Stomach (tissue), 9 donors: Measurements from ENCODE around the gene CHCHD3. TPM values are rescaled to one million over a fixed set of nuclear protein-coding genes. Genes with fewer than 3 reads are reported as not detected.

Source experiments
- DNase-seq, 2 donors: peaks; one replicate each; pipeline versions ENCODE4 v3.0.0 to v3.0.0-alpha.2; 2013 to 2019
- H3K27ac ChIP-seq, 5 donors: fragments of 200-600 bp in 4 of 5; sonication (generic) in 4 of 5; one replicate each; pipeline ENCODE4 v1.5.1; 2013 to 2019; ENCODE audit warnings: mild to moderate bottlenecking in 1 of 5, moderate library complexity in 1 of 5
- H3K27me3 ChIP-seq, 3 donors: fragments of 200-600 bp; sonication (generic); one replicate each; pipeline ENCODE4 v1.5.1; 2017 to 2019; ENCODE audit warnings: mixed run types in 1 of 3
- H3K36me3 ChIP-seq, 4 donors: fragments of 200-600 bp; sonication (generic); 1 replicate in 3 of 4; 2 replicates in 1 of 4; pipeline ENCODE4 v1.5.1; 2016 to 2019
- H3K4me1 ChIP-seq, 4 donors: fragments of 200-600 bp; sonication (generic); one replicate each; pipeline ENCODE4 v1.5.1; 2016 to 2019
- H3K4me3 ChIP-seq, 4 donors: fragments of 200-600 bp; sonication (generic) in 3 of 4; one replicate each; pipeline ENCODE4 v1.5.1; 2016 to 2019; ENCODE audit warnings: mild to moderate bottlenecking in 1 of 4
- H3K9me3 ChIP-seq, 4 donors: fragments of 200-600 bp; sonication (generic); one replicate each; pipeline ENCODE4 v1.5.1; 2016 to 2019
- EP300 ChIP-seq: sonication (generic); formaldehyde crosslinking; IDR thresholded peaks from one replicate; pipeline ENCODE4 v1.6.1; 2017; ENCODE audit warnings: antibody characterized with exemption
- POLR2A ChIP-seq, 4 donors: fragments of 450-650 bp; IDR thresholded peaks; one replicate each; pipeline ENCODE4 v1.6.1; 2016; ENCODE audit warnings: antibody characterized with exemption in 4 of 4, control low read depth in 2 of 4, mild to moderate bottlenecking in 1 of 4, moderate library complexity in 1 of 4
- POLR2AphosphoS5 ChIP-seq, 3 donors: sonication (generic); formaldehyde crosslinking; IDR thresholded peaks; one replicate each; pipeline ENCODE4 v1.6.1; 2016; ENCODE audit warnings: antibody characterized with exemption in 3 of 3
- WGBS, 5 donors: extraction: QIAGEN DNeasy Blood & Tissue Kit in 3 of 5; methylation state at CpG; one replicate each; pipeline versions ENCODE4 v1.1.5 to v1.1.7; 2013 to 2018; 5-methylcytosine and 5-hydroxymethylcytosine counted together
- intact Hi-C: fragments of 100-400 bp; cut with DNase I; formaldehyde crosslinking; loops from one replicate; pipeline ENCODE4 v1.15.1; 2023; ENCODE audit warnings: low total_unique reads
- polyA plus RNA-seq, 3 donors: library from polyadenylated mRNA; stranded (reverse); fragments of 200-250 nt; gene quantifications; one replicate each; pipeline ENCODE4 v1.2.3, GENCODE V29; 2013
- total RNA-seq, 5 donors: library from RNA; depleted of rRNA; stranded (reverse); fragments of >200 nt; gene quantifications; one replicate each; pipeline versions ENCODE4 v1.1.0 to v1.2.3, GENCODE V29; 2014 to 2016
- TF ChIP-seq, protein P1 (sequence below), 7 experiments: fragments of 450-650 bp in 4 of 7; fragments of 200-600 bp in 3 of 7; sonication (generic) in 3 of 7; IDR thresholded peaks; one replicate each; pipeline ENCODE4 v1.5.1; 2016 to 2019; ENCODE audit warnings: antibody characterized with exemption in 7 of 7, control low read depth in 2 of 7, mild to moderate bottlenecking in 1 of 7
- donor health status: healthy with polysubstance abuse.
- donor health status: Bipolar disorder and iron deficiency.
- donor health status: healthy.

The CHCHD3 gene
- total and polyA plus RNA-seq, 8 donors, result 5.8 to 90.9 (median 39.9) TPM

- Histone ChIP-seq H3K4me1 (no peaks in the 10 kb centered on the region), H3K27me3 (no peaks in the 10 kb centered on the region), H3K27ac (no peak overlapping the region), H3K36me3 (no peaks in the 10 kb centered on the region), H3K4me3 (no peak overlapping the region), H3K9me3 (no peaks in the 10 kb centered on the region)
- no peak for DNase-seq
- intact Hi-C loops, result no loop called here
- TF ChIP-seq, protein P1, sequence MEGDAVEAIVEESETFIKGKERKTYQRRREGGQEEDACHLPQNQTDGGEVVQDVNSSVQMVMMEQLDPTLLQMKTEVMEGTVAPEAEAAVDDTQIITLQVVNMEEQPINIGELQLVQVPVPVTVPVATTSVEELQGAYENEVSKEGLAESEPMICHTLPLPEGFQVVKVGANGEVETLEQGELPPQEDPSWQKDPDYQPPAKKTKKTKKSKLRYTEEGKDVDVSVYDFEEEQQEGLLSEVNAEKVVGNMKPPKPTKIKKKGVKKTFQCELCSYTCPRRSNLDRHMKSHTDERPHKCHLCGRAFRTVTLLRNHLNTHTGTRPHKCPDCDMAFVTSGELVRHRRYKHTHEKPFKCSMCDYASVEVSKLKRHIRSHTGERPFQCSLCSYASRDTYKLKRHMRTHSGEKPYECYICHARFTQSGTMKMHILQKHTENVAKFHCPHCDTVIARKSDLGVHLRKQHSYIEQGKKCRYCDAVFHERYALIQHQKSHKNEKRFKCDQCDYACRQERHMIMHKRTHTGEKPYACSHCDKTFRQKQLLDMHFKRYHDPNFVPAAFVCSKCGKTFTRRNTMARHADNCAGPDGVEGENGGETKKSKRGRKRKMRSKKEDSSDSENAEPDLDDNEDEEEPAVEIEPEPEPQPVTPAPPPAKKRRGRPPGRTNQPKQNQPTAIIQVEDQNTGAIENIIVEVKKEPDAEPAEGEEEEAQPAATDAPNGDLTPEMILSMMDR (IDR thresholded peaks at IDR 0.05), result no peak
- TF ChIP-seq EP300 (no peak), POLR2AphosphoS5 (IDR thresholded peaks at IDR 0.05) (no peak), POLR2A (IDR thresholded peaks at IDR 0.05) (no peak)
- WGBS, 5 donors, result 88 to 94% (median 92%) methylated on average over 7 of the region's 7 CpGs
Observed at GRCh38 chr7:132804849-132805485, 276.9 kb downstream of the CHCHD3 start.

DNA sequence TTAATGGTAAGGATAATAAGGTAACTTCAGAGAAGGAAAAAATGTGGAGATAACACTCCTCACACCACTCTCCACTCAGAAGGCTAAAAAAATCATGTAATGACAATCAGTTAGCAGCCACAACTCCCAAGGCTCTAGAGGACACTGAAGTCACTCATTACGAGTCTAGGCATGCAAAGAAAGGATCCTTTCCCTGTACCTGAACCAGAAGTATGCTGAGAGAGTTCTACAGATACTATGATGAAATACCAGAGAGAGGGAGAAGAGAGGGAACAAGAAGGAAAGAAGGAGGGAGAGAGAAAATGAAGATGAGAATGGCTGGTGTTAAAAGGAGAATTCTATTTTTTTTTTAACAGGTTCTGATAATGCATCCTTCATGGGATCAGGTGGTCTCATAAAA is 281.4 kb downstream of the CHCHD3 start:
- WGBS, 5 donors, result 84 to 92% (median 89%) methylated on average over 1 of the region's 1 CpG
- H3K9me3 ChIP-seq, result no peaks in the 10 kb centered on the region
- peaks cover 0 to 10% (median 9%) of the 10 kb centered on the region in 4 donors for H3K36me3 ChIP-seq
- no peak for DNase-seq
- no peaks in the 10 kb centered on the region for H3K4me1 ChIP-seq
- H3K27me3 ChIP-seq, result no peaks in the 10 kb centered on the region
- intact Hi-C loops, result no loop called here
- H3K4me3 ChIP-seq, result no peak overlapping the region
- no peak overlapping the region for H3K27ac ChIP-seq
- TF ChIP-seq EP300 (no peak), POLR2A (IDR thresholded peaks at IDR 0.05) (no peak), POLR2AphosphoS5 (IDR thresholded peaks at IDR 0.05) (no peak)
- TF ChIP-seq, protein P1 (IDR thresholded peaks at IDR 0.05), result no peak

DNA sequence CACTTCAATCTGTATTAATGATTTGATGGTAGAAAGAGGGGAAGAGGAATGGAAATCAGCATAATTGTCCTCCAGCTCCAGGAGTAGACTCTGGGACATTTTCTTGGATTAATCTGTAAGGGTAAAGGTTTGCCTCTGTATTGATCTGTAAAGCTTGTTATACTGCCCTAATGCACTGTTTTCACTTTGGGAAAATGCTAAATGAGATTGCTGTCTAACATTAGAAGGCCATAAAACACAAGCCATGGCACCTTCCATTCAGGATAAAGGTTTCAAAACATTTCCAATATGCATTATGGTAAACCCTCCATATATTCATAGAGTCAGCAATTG is 282.8 kb downstream of the CHCHD3 start:
- Histone ChIP-seq H3K36me3 (peaks cover 0 to 20% (median 15%) of the 10 kb centered on the region in 4 donors), H3K9me3 (no peaks in the 10 kb centered on the region), H3K27ac (no peak overlapping the region), H3K4me3 (no peak overlapping the region), H3K27me3 (no peaks in the 10 kb centered on the region), H3K4me1 (no peaks in the 10 kb centered on the region)
- DNase-seq, result no peak
- TF ChIP-seq POLR2A (IDR thresholded peaks at IDR 0.05), result no peak
- TF ChIP-seq, protein P1 (IDR thresholded peaks at IDR 0.05), result no peak
- intact Hi-C loops, result no loop called here

GRCh38 chr7:132797152-132797551 is 284.7 kb downstream of the CHCHD3 start:
- intact Hi-C loops, result no loop called here
- no peak for DNase-seq
- H3K27me3 ChIP-seq, result no peaks in the 10 kb centered on the region
- H3K4me3 ChIP-seq, result no peak overlapping the region
- TF ChIP-seq, protein P1 (IDR thresholded peaks at IDR 0.05), result no peak
- TF ChIP-seq EP300 (no peak), POLR2A (IDR thresholded peaks at IDR 0.05) (no peak), POLR2AphosphoS5 (IDR thresholded peaks at IDR 0.05) (no peak)
- no peaks in the 10 kb centered on the region for H3K4me1 ChIP-seq
- no peaks in the 10 kb centered on the region for H3K9me3 ChIP-seq
- H3K27ac ChIP-seq, result no peak overlapping the region
- 97 to 99% (median 98%) methylated on average over 3 of the region's 3 CpGs for WGBS, 5 donors
- peaks cover 0 to 28% (median 24%) of the 10 kb centered on the region in 4 donors for H3K36me3 ChIP-seq
